HL-60 (cell line): ENCODE measurements around the gene PCDHA9.

Experiments used
- CTCF ChIP-seq: IDR thresholded peaks from one replicate; pipeline ENCODE4 v1.5.1; 2011; ENCODE audit warnings: low read length, control low read depth, inconsistent platforms; ENCODE audit not compliant: insufficient read depth
- GABPA ChIP-seq: IDR thresholded peaks from 2 replicates; pipeline ENCODE4 v1.6.1; 2012; ENCODE audit warnings: low read depth
- POLR2AphosphoS5 ChIP-seq: IDR thresholded peaks from 2 replicates; pipeline ENCODE4 v1.6.1; 2012; ENCODE audit warnings: low read depth
- REST ChIP-seq: IDR thresholded peaks from 2 replicates; pipeline ENCODE4 v1.6.1; 2012; ENCODE audit warnings: low read depth; ENCODE audit not compliant: insufficient replicate concordance
- SPI1 ChIP-seq: IDR thresholded peaks from 2 replicates; pipeline ENCODE4 v1.6.1; 2012; ENCODE audit warnings: low read depth, mild to moderate bottlenecking, borderline replicate concordance

GRCh38 chr5:140822281-140822629 lies 25.9 kb upstream of the PCDHA9 start:
- TF ChIP-seq POLR2AphosphoS5 (no peak), CTCF (no peak), GABPA (no peak), REST (no peak), SPI1 (no peak)
